AML-193 (cell line): Measurements from ENCODE around the gene CACNG3.

Source experiments
- DNase-seq, 2 experiments: peaks; one replicate each; lab custom pipeline; 2025; lab: John Stamatoyannopoulos, UW

The CACNG3 gene

DNA sequence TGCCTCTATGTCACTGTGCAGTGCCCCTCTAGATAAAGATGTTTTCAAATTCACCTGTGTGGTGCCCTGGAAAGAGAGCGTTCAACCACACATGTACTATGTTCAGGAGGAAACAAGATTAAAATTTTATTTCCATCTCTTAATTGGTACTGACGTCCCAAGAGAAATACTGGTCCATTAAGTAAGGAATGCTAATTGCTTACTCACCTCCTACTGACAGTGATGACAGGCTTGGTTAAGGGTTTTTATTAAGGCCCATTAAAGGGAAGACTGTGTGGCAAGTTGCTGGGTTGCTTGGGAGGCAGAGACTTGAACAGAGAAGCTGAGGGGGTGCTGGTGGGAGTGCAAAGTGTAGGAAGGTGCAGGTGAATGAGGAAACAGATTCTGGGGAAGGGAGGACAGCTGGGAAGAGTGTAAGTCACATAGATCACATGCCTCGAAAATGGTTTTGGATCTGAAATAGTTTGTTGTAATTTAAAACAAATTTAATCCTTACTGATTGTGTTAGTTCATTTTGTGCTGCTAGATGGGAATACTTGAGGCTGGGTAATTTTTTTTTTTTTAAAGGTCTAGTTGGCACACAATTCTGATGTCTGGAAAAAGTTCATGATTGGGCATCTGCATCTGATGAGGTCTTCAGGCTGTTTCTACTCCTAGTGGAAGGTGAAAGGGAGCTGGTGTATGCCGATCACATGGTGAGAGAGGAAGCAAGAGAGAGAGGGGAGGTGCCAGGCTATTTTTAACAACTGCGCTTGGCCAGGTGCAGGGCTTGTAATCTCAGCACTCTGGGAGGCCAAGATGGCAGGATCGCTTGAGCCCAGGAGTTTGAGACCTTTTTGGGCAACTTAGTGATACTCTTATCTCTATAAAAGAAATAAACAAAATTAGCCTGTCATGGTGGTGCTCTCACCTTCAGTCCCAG lies 140.5 kb downstream of the CACNG3 start:
- no peak for DNase-seq

DNA sequence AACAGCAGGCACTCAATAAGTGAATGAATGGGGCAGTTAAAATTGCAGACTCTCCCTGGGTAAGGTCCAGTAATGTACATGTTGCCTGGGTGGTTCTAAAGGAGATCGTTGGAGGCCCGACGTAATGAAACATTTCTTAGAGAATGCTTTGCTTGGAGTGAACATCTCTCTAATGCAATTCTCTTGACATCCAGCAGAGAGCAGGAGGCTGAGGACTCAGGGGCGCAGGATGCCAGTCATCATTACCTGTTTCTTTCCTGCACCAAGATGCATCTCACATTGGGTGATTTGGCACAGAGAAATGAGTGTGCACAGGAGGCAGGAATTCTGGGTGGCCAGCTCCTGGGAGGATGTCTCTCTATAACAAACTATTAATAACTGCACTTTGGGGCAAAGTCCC lies 152.9 kb downstream of the CACNG3 start:
- no peak for DNase-seq
